HG02852 (cell line): ENCODE results near the gene PTGS1.

Experiments used
- ATAC-seq: cut with Tn5 transposase; IDR thresholded peaks from one replicate; pipeline ENCODE4 v1.9.1; 2021; ENCODE audit warnings: mild to moderate bottlenecking, moderate library complexity; ENCODE audit not compliant: unreplicated experiment

PTGS1 gene

DNA sequence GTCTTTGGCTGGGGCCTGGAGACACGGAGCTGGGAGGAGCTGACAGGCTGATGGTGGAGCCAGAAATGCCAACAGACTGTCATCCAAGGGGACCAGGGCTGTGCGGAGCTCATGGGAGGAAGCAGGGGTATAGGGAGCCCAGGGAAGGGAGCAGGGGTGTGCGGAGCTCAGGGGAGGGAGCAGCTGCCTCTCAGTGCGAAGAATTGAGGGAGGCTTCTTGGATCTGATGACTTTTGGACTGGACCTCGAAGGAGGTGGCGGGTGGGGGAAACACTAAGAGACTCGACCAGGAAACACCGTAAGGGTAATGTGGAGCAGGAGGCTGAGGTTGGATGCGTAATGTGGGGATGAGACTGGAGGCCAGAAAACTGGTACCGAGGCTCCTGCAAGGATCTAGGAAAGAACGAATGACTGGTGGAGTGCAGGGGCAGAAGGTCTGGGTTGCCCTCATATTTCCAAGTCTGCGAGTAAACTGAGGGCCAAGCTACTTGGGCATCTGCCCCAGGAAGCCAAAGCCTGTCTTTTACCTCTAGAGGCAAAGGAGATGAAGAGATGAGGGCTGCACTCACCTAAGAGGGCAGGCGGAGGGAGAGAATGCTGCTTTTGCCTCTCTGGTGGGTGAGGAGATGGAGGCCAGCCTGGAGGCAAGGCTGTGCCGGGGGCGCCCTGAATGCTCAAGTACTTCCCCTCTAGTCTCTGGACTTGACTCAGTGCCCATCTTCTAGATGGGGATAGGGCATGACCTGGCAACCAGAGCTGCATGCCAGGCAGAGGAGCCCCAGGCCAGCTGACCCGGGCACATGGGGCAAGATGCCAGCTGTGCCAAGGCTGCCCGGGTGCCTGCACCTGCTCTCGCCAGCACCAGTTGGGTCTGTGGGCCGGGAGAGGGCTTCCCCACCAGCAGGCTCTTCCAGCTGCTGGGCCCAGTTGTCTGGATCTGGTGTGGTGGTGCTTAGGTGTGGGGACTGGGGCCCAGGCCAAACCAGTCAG is 2.3 kb downstream of the PTGS1 start:
- ATAC-seq, result no peak

DNA sequence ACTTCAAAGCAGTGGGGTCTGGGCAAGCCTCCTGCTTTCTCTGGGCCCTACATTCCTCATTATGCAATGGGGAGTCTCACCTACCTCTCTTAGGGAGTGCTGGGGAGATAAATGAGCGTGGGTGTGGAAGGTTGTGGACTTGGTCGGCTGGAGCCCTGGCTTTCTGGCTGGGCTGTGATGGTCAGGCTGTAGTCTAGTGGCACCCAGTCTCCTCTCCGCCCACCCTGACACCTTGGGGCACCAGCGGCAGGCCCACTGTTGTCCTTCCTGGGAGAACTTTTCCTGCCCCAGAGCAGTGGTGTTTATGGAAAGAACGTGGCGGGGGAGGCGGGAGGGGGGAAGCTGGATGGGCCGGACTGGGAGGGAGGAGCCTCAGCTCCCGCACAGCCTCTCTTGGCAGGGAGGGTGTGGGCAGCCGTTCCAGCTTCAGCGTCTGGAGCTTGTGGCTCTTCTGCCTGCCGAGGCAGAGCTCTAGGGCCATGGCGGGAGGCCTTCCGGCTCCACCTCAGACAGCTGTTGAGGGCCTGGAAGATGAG is 4.1 kb downstream of the PTGS1 start:
- ATAC-seq, result no peak

GRCh38 chr9:122376796-122377195 is 6.0 kb downstream of the PTGS1 start:
- ATAC-seq, result no peak

- ATAC-seq, result no peak
Observed at GRCh38 chr9:122377241-122378164, 6.7 kb downstream of the PTGS1 start.

DNA sequence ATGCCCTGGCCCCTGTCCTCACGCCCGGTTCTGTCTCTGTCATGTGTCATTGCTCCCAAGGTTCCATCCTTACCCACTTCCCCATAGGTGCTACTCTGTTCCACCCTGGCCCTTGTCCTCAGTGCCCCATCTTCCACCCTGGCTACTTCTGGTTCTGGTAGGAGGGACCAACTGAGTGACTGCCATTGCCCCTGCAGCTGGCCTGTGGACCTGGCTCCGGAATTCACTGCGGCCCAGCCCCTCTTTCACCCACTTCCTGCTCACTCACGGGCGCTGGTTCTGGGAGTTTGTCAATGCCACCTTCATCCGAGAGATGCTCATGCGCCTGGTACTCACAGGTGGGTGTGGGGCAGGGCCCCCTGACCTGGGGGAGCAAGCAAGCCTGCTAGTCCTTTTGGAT is 7.4 kb downstream of the PTGS1 start:
- no peak for ATAC-seq

DNA sequence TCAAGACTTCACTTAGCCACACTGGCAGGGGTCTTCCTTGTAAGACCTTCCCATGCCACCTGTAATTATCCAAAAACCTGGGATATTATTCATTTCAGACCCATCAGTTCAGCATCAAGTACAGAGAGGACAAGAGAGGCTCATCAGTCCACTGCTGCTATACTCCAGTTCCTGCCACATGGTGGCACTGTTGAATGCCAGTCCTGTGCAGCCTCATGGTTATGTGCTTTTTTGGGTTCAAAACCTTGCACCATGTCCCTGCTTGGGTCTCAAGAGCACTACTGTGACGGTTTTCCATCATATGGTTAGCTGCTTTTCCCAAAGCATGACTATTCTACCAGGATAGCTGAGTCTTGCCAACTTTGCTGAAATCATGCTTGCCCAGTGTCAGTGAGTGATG is 8.5 kb downstream of the PTGS1 start:
- no peak for ATAC-seq

- ATAC-seq, result no peak
Observed at GRCh38 chr9:122380293-122380692, 9.5 kb downstream of the PTGS1 start.

- no peak for ATAC-seq
Observed at GRCh38 chr9:122381206-122381950, 10.6 kb downstream of the PTGS1 start.

DNA sequence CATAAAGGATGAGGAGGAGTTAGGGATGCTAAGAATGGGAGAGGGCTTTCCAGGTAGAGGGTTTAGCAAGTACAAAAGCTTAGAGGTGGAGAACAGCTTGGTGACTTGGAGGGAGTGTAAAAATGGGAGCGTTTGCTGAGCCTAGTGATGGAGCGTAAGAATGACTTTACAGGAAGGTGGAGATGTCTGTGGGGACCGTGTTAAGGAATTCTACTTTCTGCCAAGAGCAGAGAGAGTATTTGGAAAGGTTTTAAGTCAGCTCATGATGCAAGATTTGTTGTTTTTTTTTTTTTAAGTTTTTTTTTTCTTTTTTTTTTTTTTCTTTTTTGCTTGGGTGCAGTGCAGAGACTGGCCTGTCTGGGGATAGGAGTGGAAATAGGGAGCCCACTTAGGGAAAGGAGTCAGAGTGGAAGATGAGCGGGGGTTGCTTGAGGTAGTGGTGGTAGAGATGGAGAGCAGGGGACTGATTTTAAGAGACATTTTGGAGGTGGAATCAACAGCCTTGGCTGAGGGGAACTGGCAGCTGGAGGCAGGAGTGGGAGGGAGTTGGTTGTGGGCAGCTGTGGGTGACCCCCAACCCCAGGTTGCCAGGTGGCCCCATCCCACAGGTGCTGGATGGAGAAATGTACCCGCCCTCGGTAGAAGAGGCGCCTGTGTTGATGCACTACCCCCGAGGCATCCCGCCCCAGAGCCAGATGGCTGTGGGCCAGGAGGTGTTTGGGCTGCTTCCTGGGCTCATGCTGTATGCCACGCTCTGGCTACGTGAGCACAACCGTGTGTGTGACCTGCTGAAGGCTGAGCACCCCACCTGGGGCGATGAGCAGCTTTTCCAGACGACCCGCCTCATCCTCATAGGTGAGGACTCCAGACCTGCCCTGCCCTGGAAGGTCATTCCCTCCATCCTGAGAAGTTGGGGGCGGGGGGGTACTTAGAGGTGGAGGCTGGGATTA is 12.4 kb downstream of the PTGS1 start:
- no peak for ATAC-seq

GRCh38 chr9:122383992-122384461 is 13.2 kb downstream of the PTGS1 start:
- no peak for ATAC-seq

GRCh38 chr9:122386311-122386872 is 15.6 kb downstream of the PTGS1 start:
- ATAC-seq, result no peak

GRCh38 chr9:122387536-122387935 is 16.7 kb downstream of the PTGS1 start:
- no peak for ATAC-seq

- no peak for ATAC-seq
Observed at GRCh38 chr9:122389195-122389594, 18.4 kb downstream of the PTGS1 start.

GRCh38 chr9:122389799-122390481 is 19.1 kb downstream of the PTGS1 start:
- ATAC-seq, result peak; percentile 67

GRCh38 chr9:122392284-122392683 is 21.5 kb downstream of the PTGS1 start:
- ATAC-seq, result no peak

- no peak for ATAC-seq
Observed at GRCh38 chr9:122392714-122393113, 21.9 kb downstream of the PTGS1 start.

- ATAC-seq, result no peak
Observed at GRCh38 chr9:122393284-122393983, 22.6 kb downstream of the PTGS1 start.
